ENCODE results near the gene PRR18. TPM values are rescaled to one million over a fixed set of nuclear protein-coding genes. Genes with fewer than 3 reads are reported as not detected.
A peak's percentile ranks its signal among the peaks of the same experiment; 100 is the strongest.

The PRR18 gene
- total and polyA plus RNA-seq, 10 donors, result 0.03 to 0.30 (median 0.18) TPM; not detected in 6

GRCh38 chr6:166313255-166314070, 5.3 kb upstream of the PRR18 start:
- WGBS, 5 donors, result 49 to 59% (median 53%) methylated on average over 18 of the region's 18 CpGs
- Histone ChIP-seq H3K4me1 (peaks cover 3 to 6% (median 4%) of the 10 kb centered on the region in 6 donors), H3K9me3 (no peaks in the 10 kb centered on the region), H3K36me3 (peaks cover 0 to 7% (median under 1%) of the 10 kb centered on the region in 6 donors), H3K27me3 (replicated peaks in 1 of 7) (peaks cover 0 to 23% (median 9%) of the 10 kb centered on the region in 7 donors), H3K4me3 (no peak overlapping the region), H3K27ac (no peak overlapping the region)
- TF ChIP-seq POLR2AphosphoS5 (IDR thresholded peaks at IDR 0.05), result peak in 1 of 3 donors; percentile 16
- TF ChIP-seq POLR2A (IDR thresholded peaks at IDR 0.05), result no peak
- peak; percentile 41 to 81 (median 69) for TF ChIP-seq CTCF (IDR thresholded peaks at IDR 0.05 in 8 of 11, conservative IDR thresholded peaks at IDR 0.05 in 3 of 11)
- DNase-seq, result no peak
- intact Hi-C loops (cut with DNase I; ENCODE audit: low total_unique reads), result no loop called here

GRCh38 chr6:166312832-166313231, 4.6 kb upstream of the PRR18 start:
- H3K4me1 ChIP-seq, result peaks cover 6 to 12% (median 10%) of the 10 kb centered on the region in 6 donors
- DNase-seq, result no peak
- peaks cover 0 to 29% (median 16%) of the 10 kb centered on the region in 7 donors for H3K27me3 ChIP-seq (replicated peaks in 1 of 7)
- intact Hi-C loops (cut with DNase I; ENCODE audit: low total_unique reads), result no loop called here
- H3K4me3 ChIP-seq, result no peak overlapping the region
- no peak overlapping the region for H3K27ac ChIP-seq
- WGBS, 5 donors, result 81 to 94% (median 91%) methylated on average over 1 of the region's 1 CpG
- TF ChIP-seq POLR2AphosphoS5 (IDR thresholded peaks at IDR 0.05) (no peak), POLR2A (IDR thresholded peaks at IDR 0.05) (no peak), CTCF (IDR thresholded peaks at IDR 0.05 in 8 of 11, conservative IDR thresholded peaks at IDR 0.05 in 3 of 11) (no peak)
- peaks cover 0 to under 1% (median 0%) of the 10 kb centered on the region in 6 donors for H3K36me3 ChIP-seq
- no peaks in the 10 kb centered on the region for H3K9me3 ChIP-seq

GRCh38 chr6:166310634-166311033, 2.4 kb upstream of the PRR18 start:
- no peaks in the 10 kb centered on the region for H3K9me3 ChIP-seq
- H3K36me3 ChIP-seq, result no peaks in the 10 kb centered on the region
- DNase-seq, result no peak
- peaks cover 6 to 28% (median 21%) of the 10 kb centered on the region in 6 donors for H3K4me1 ChIP-seq
- WGBS, 5 donors, result 89 to 96% (median 92%) methylated on average over 12 of the region's 12 CpGs
- no peak overlapping the region for H3K4me3 ChIP-seq
- no peak for TF ChIP-seq POLR2AphosphoS5 (IDR thresholded peaks at IDR 0.05)
- intact Hi-C loops (cut with DNase I; ENCODE audit: low total_unique reads), result no loop called here
- no peak overlapping the region for H3K27ac ChIP-seq
- peaks cover 0 to 51% (median 36%) of the 10 kb centered on the region in 7 donors for H3K27me3 ChIP-seq (replicated peaks in 1 of 7)

GRCh38 chr6:166309977-166310376, 1.8 kb upstream of the PRR18 start:
- H3K27me3 ChIP-seq (replicated peaks in 1 of 7), result peaks cover 0 to 58% (median 41%) of the 10 kb centered on the region in 7 donors
- no peaks in the 10 kb centered on the region for H3K36me3 ChIP-seq
- TF ChIP-seq CTCF (IDR thresholded peaks at IDR 0.05 in 8 of 11, conservative IDR thresholded peaks at IDR 0.05 in 3 of 11) (no peak), POLR2A (IDR thresholded peaks at IDR 0.05) (no peak), POLR2AphosphoS5 (IDR thresholded peaks at IDR 0.05) (no peak)
- intact Hi-C loops (cut with DNase I; ENCODE audit: low total_unique reads), result no loop called here
- WGBS, 5 donors, result 87 to 93% (median 92%) methylated on average over 9 of the region's 9 CpGs
- DNase-seq, result no peak
- H3K4me3 ChIP-seq, result no peak overlapping the region
- H3K4me1 ChIP-seq, result peaks cover 6 to 28% (median 21%) of the 10 kb centered on the region in 6 donors
- H3K9me3 ChIP-seq, result no peaks in the 10 kb centered on the region
- no peak overlapping the region for H3K27ac ChIP-seq

Measured in spleen (tissue), 11 donors.